ENCODE results near the gene LRIG2.

DNA sequence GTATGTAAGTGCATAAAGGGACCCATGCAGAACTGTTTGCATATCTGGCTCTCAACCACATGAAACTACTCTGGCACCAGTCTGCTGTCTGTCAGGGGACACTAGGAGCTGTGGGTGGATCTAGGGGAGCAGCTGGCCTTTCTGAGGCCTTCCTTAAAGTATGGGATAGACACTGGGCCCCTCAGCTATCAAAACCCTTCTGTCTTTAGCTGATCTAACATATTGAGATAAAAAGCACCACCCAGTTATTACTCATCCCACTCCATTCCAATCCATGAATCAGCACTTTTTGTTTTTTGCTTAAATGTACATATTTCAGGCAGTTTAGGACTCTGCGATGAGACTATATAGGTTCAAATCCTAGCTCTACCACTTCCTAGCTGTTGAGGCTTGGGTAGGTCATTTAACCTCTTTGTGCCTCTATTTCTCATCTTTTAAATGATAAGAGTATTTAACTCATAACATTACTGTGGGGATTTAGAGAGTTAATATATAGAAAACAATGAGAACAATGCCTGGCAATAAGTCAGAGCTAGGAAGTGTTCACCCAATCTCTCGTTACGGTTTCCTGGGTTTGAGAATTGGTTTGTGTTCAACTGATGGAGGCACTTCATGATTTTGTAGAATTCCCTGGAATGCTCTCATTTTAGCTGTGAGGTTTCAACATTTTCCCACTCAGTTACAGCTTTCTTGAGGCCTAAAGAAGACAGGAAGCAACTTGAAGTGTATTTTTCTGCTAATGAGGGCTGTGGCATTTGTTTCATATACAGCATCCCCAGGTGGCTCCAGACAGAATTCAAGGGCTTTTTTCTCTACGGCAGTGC is 68.9 kb downstream of the LRIG2 start:
- TF ChIP-seq POLR2A (IDR thresholded peaks at IDR 0.05): no peak
- TF ChIP-seq, protein P1, sequence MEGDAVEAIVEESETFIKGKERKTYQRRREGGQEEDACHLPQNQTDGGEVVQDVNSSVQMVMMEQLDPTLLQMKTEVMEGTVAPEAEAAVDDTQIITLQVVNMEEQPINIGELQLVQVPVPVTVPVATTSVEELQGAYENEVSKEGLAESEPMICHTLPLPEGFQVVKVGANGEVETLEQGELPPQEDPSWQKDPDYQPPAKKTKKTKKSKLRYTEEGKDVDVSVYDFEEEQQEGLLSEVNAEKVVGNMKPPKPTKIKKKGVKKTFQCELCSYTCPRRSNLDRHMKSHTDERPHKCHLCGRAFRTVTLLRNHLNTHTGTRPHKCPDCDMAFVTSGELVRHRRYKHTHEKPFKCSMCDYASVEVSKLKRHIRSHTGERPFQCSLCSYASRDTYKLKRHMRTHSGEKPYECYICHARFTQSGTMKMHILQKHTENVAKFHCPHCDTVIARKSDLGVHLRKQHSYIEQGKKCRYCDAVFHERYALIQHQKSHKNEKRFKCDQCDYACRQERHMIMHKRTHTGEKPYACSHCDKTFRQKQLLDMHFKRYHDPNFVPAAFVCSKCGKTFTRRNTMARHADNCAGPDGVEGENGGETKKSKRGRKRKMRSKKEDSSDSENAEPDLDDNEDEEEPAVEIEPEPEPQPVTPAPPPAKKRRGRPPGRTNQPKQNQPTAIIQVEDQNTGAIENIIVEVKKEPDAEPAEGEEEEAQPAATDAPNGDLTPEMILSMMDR (IDR thresholded peaks at IDR 0.05): no peak

All from right lobe of liver (tissue), 4 donors.